ENCODE data around the gene TRDMT1. TPM values are rescaled to one million over a fixed set of nuclear protein-coding genes. Genes with fewer than 3 reads are reported as not detected.
"Not testable (repeated sequence)": the region's sequence is repeated elsewhere in the genome, so short reads cannot be mapped to it uniquely, and the experiment has no call there.

Gene TRDMT1
- polyA plus RNA-seq, 1 donor from 2014 or later = 25.4 TPM

- Histone ChIP-seq H2AFZ (ENCODE audit: low read depth, low read length) (no peak overlapping the region), H3K9me3 (ENCODE audit: low read length) (no peaks in the 10 kb centered on the region), H3K27me3 (ENCODE audit: insufficient read depth, low read depth, low read length) (no peaks in the 10 kb centered on the region), H3F3A (ENCODE audit: insufficient read depth, low read length, poor library complexity, severe bottlenecking) (no peaks in the 10 kb centered on the region), H3K4me2 (ENCODE audit: low read length) (no peak overlapping the region), H3K9me2 (ENCODE audit: insufficient read depth, low read length) (no peaks in the 10 kb centered on the region), H4K20me1 (ENCODE audit: insufficient read depth) (no peaks in the 10 kb centered on the region), H3K79me2 (replicated peaks; ENCODE audit: insufficient read depth, low read length) (no peaks in the 10 kb centered on the region), H3K27ac (ENCODE audit: low read length) (no peak overlapping the region), H3K36me3 (ENCODE audit: insufficient read depth, low read length) (no peaks in the 10 kb centered on the region), H3K9ac (ENCODE audit: low read length) (no peak overlapping the region), H3K4me3 (ENCODE audit: low read length) (no peak overlapping the region)
- TF ChIP-seq POLR2AphosphoS5 (IDR thresholded peaks at IDR 0.05) (no peak), RAD21 (conservative IDR thresholded peaks at IDR 0.05) (no peak), EZH2 (IDR thresholded peaks at IDR 0.05; ENCODE audit: borderline replicate concordance, insufficient read depth, low read length, poor library complexity, severe bottlenecking) (no peak), SMC3 (conservative IDR thresholded peaks at IDR 0.05; ENCODE audit: poor library complexity) (no peak), MXI1 (conservative IDR thresholded peaks at IDR 0.05; ENCODE audit: poor library complexity, severe bottlenecking) (no peak), TAF1 (IDR thresholded peaks at IDR 0.05; ENCODE audit: low read depth) (no peak), REST (IDR thresholded peaks at IDR 0.05; ENCODE audit: borderline replicate concordance) (no peak), EP300 (conservative IDR thresholded peaks at IDR 0.05; ENCODE audit: poor library complexity, severe bottlenecking) (no peak), CTCF (IDR thresholded peaks at IDR 0.05; ENCODE audit: poor library complexity, severe bottlenecking) (no peak)
Observed at GRCh38 chr10:17116193-17116592, 85.3 kb downstream of the TRDMT1 start.

GRCh38 chr10:17115683-17116082 is 85.8 kb downstream of the TRDMT1 start:
- H3K4me2 ChIP-seq (ENCODE audit: low read length) = no peak overlapping the region

GRCh38 chr10:17114878-17115444 is 86.5 kb downstream of the TRDMT1 start:
- not testable (repeated sequence) for H3K27ac ChIP-seq (ENCODE audit: low read length); H3K9me2 ChIP-seq (ENCODE audit: insufficient read depth, low read length); H3F3A ChIP-seq (ENCODE audit: insufficient read depth, low read length, poor library complexity, severe bottlenecking); H3K9me3 ChIP-seq (ENCODE audit: low read length); H3K79me2 ChIP-seq (replicated peaks; ENCODE audit: insufficient read depth, low read length); H3K9ac ChIP-seq (ENCODE audit: low read length); H3K27me3 ChIP-seq (ENCODE audit: insufficient read depth, low read depth, low read length); H3K4me2 ChIP-seq (ENCODE audit: low read length); H3K36me3 ChIP-seq (ENCODE audit: insufficient read depth, low read length); H2AFZ ChIP-seq (ENCODE audit: low read depth, low read length); H3K4me3 ChIP-seq (ENCODE audit: low read length); H4K20me1 ChIP-seq (ENCODE audit: insufficient read depth)

More at GRCh38 chr10:17115683-17116082, 85.8 kb downstream of the TRDMT1 start:
- Histone ChIP-seq H3K9me3 (ENCODE audit: low read length) (no peaks in the 10 kb centered on the region), H3K79me2 (replicated peaks; ENCODE audit: insufficient read depth, low read length) (no peaks in the 10 kb centered on the region), H3K36me3 (ENCODE audit: insufficient read depth, low read length) (no peaks in the 10 kb centered on the region), H3K27ac (ENCODE audit: low read length) (no peak overlapping the region), H4K20me1 (ENCODE audit: insufficient read depth) (no peaks in the 10 kb centered on the region), H3K9ac (ENCODE audit: low read length) (no peak overlapping the region), H3K4me3 (ENCODE audit: low read length) (no peak overlapping the region), H3K27me3 (ENCODE audit: insufficient read depth, low read depth, low read length) (no peaks in the 10 kb centered on the region), H3K9me2 (ENCODE audit: insufficient read depth, low read length) (no peaks in the 10 kb centered on the region), H2AFZ (ENCODE audit: low read depth, low read length) (no peak overlapping the region), H3F3A (ENCODE audit: insufficient read depth, low read length, poor library complexity, severe bottlenecking) (no peaks in the 10 kb centered on the region)
- no peak for TF ChIP-seq EZH2 (IDR thresholded peaks at IDR 0.05; ENCODE audit: borderline replicate concordance, insufficient read depth, low read length, poor library complexity, severe bottlenecking)
- no peak for TF ChIP-seq SMC3 (conservative IDR thresholded peaks at IDR 0.05; ENCODE audit: poor library complexity)
